ENCODE data around the gene NDUFV1. TPM values are rescaled to one million over a fixed set of nuclear protein-coding genes. Genes with fewer than 3 reads are reported as not detected.
"Not testable (repeated sequence)": the region's sequence is repeated elsewhere in the genome, so short reads cannot be mapped to it uniquely, and the experiment has no call there.

The NDUFV1 gene
- total RNA-seq, 1 experiment from 2014 or later = 171 TPM

GRCh38 chr11:67586568-67587250 lies 20.0 kb upstream of the NDUFV1 start:
- DNase-seq (ENCODE audit: low spot score) = no peak

- no peak for DNase-seq (ENCODE audit: low spot score)
These were observed 18.6 kb upstream of the NDUFV1 start for GRCh38 chr11:67588136-67588503.

GRCh38 chr11:67588899-67589415 lies 17.8 kb upstream of the NDUFV1 start:
- DNase-seq (ENCODE audit: low spot score) = not testable (repeated sequence)

GRCh38 chr11:67592880-67593564 lies 13.7 kb upstream of the NDUFV1 start:
- DNase-seq (ENCODE audit: low spot score) = no peak

GRCh38 chr11:67593565-67593905 lies 13.2 kb upstream of the NDUFV1 start:
- no peak for DNase-seq (ENCODE audit: low spot score)

GRCh38 chr11:67594480-67594879 lies 12.3 kb upstream of the NDUFV1 start:
- DNase-seq (ENCODE audit: low spot score) = no peak

GRCh38 chr11:67596753-67597300 lies 9.9 kb upstream of the NDUFV1 start:
- no peak for DNase-seq (ENCODE audit: low spot score)

- not testable (repeated sequence) for DNase-seq (ENCODE audit: low spot score)
These were observed 9.3 kb upstream of the NDUFV1 start for GRCh38 chr11:67597458-67597857.

- not testable (repeated sequence) for DNase-seq (ENCODE audit: low spot score)
These were observed 8.8 kb upstream of the NDUFV1 start for GRCh38 chr11:67597963-67598362.

GRCh38 chr11:67599149-67599548 lies 7.6 kb upstream of the NDUFV1 start:
- DNase-seq (ENCODE audit: low spot score) = no peak

GRCh38 chr11:67600324-67601029 lies 6.3 kb upstream of the NDUFV1 start:
- no peak for DNase-seq (ENCODE audit: low spot score)

- no peak for DNase-seq (ENCODE audit: low spot score)
These were observed 5.6 kb upstream of the NDUFV1 start for GRCh38 chr11:67601098-67601497.

GRCh38 chr11:67604119-67604518 lies 2.6 kb upstream of the NDUFV1 start:
- not testable (repeated sequence) for DNase-seq (ENCODE audit: low spot score)

- no peak for DNase-seq (ENCODE audit: low spot score)
These were observed 1.9 kb upstream of the NDUFV1 start for GRCh38 chr11:67604815-67605214.

- DNase-seq (ENCODE audit: low spot score) = no peak
These were observed 1.3 kb upstream of the NDUFV1 start for GRCh38 chr11:67605231-67606011.

- DNase-seq (ENCODE audit: low spot score) = no peak
These were observed 644 bp upstream of the NDUFV1 start for GRCh38 chr11:67606093-67606491.

- DNase-seq (ENCODE audit: low spot score) = no peak
These were observed 771 bp downstream of the NDUFV1 start for GRCh38 chr11:67607507-67607906.

- DNase-seq (ENCODE audit: low spot score) = no peak
These were observed 1.8 kb downstream of the NDUFV1 start for GRCh38 chr11:67608486-67608885.

- DNase-seq (ENCODE audit: low spot score) = no peak
These were observed 2.6 kb downstream of the NDUFV1 start for GRCh38 chr11:67609316-67609715.

- no peak for DNase-seq (ENCODE audit: low spot score)
These were observed 3.6 kb downstream of the NDUFV1 start for GRCh38 chr11:67610302-67610868.

- no peak for DNase-seq (ENCODE audit: low spot score)
These were observed 4.4 kb downstream of the NDUFV1 start for GRCh38 chr11:67611165-67611564.

Measured in A172 (cell line).